IMR-90 (cell line): ENCODE results near the gene EPB41L5. TPM values are rescaled to one million over a fixed set of nuclear protein-coding genes. Genes with fewer than 3 reads are reported as not detected.

Experiments
- ATAC-seq: fragments of 200-7000 bp; cut with Tn5 transposase; 2 replicates; pipeline ENCODE4 v1.9.1; 2020; ENCODE audit warnings: low read depth, mild to moderate bottlenecking, moderate library complexity
- BruUV-seq: library from RNA; stranded (reverse); fragments of 400-500 nt; replicated peaks from 2 replicates; lab custom pipeline; 2021; lab: Mats Ljungman, UMichigan
- CTCF ChIA-PET: fragments of 300-600 bp; formaldehyde crosslinking; extraction: SDS; loops from one replicate; lab custom pipeline; 2021; ENCODE audit warnings: antibody characterized with exemption; lab: Yijun Ruan, JAX
- POLR2A ChIA-PET: fragments of 300-600 bp; sonication (Branson Sonifier 250); formaldehyde crosslinking; loops from one replicate; lab custom pipeline; 2022; ENCODE audit warnings: antibody characterized with exemption; ENCODE audit not compliant: unreplicated experiment; lab: Charles Lee
- DNase-seq: peaks from one replicate; pipeline ENCODE4 v3.0.0; 2013
- H2AFZ ChIP-seq: replicated peaks from 2 replicates; pipeline ENCODE3; 2013; ENCODE audit warnings: low read length, mild to moderate bottlenecking; ENCODE audit not compliant: poor library complexity
- H2AK5ac ChIP-seq: 2 replicates; pipeline ENCODE4 v1.6.1; 2013; ENCODE audit warnings: low read depth, low read length, inconsistent platforms
- H2AK9ac ChIP-seq: replicated peaks from 2 replicates; pipeline ENCODE3; 2013; ENCODE audit warnings: mild to moderate bottlenecking, low read depth, low read length, moderate library complexity; ENCODE audit not compliant: poor library complexity
- H2BK120ac ChIP-seq: 2 replicates; pipeline ENCODE4 v1.6.1; 2013; ENCODE audit warnings: low read depth, low read length, inconsistent platforms
- H2BK15ac ChIP-seq: 3 replicates; pipeline ENCODE4 v1.6.1; 2013; ENCODE audit warnings: low read depth, low read length, inconsistent platforms
- H2BK20ac ChIP-seq: 2 replicates; pipeline ENCODE4 v1.6.1; 2013; ENCODE audit warnings: low read depth, mild to moderate bottlenecking, inconsistent platforms, low read length, moderate library complexity
- H2BK5ac ChIP-seq: 2 replicates; pipeline ENCODE4 v1.6.1; 2013; ENCODE audit warnings: mild to moderate bottlenecking, low read depth, low read length, inconsistent platforms; ENCODE audit not compliant: poor library complexity, severe bottlenecking
- H3K14ac ChIP-seq: replicated peaks from 2 replicates; pipeline ENCODE4 v1.6.1; 2013; ENCODE audit warnings: low read depth, low read length, inconsistent platforms
- H3K18ac ChIP-seq: 2 replicates; pipeline ENCODE4 v1.6.1; 2013; ENCODE audit warnings: low read depth, low read length, control low read depth
- H3K23ac ChIP-seq: 2 replicates; pipeline ENCODE4 v1.6.1; 2013; ENCODE audit warnings: low read depth, low read length, inconsistent platforms
- H3K27ac ChIP-seq: 2 replicates; pipeline ENCODE4 v1.5.1; 2013; ENCODE audit warnings: mild to moderate bottlenecking, control low read depth, low read length; ENCODE audit not compliant: insufficient read depth
- H3K27me3 ChIP-seq: 2 replicates; pipeline ENCODE4 v1.6.1; 2013; ENCODE audit warnings: low read length; ENCODE audit not compliant: control insufficient read depth, insufficient read depth
- H3K36me3 ChIP-seq: 2 replicates; pipeline ENCODE4 v1.6.1; 2013; ENCODE audit warnings: low read length, mixed read lengths; ENCODE audit not compliant: control insufficient read depth, insufficient read depth
- H3K4ac ChIP-seq: 2 replicates; pipeline ENCODE4 v1.6.1; 2013; ENCODE audit warnings: low read depth, low read length, inconsistent platforms
- H3K4me1 ChIP-seq: 2 replicates; pipeline ENCODE4 v1.6.1; 2013; ENCODE audit warnings: low read length, mixed read lengths; ENCODE audit not compliant: control insufficient read depth, insufficient read depth
- H3K4me2 ChIP-seq: 2 replicates; pipeline ENCODE4 v1.6.1; 2013; ENCODE audit warnings: low read depth, mild to moderate bottlenecking, control low read depth, low read length, moderate library complexity
- H3K4me3 ChIP-seq: 2 replicates; pipeline ENCODE4 v1.5.1; 2013; ENCODE audit warnings: low read depth, mild to moderate bottlenecking, control low read depth, low read length, moderate library complexity; ENCODE audit not compliant: insufficient read depth
- H3K56ac ChIP-seq: 2 replicates; pipeline ENCODE4 v1.6.1; 2013; ENCODE audit warnings: low read length, inconsistent platforms; ENCODE audit not compliant: insufficient read depth; ENCODE audit errors: extremely low read depth
- H3K79me1 ChIP-seq, 2 experiments: 2 replicates each; pipeline ENCODE4 v1.6.1; 2013; ENCODE audit warnings: low read length in 2 of 2, inconsistent platforms in 1 of 2, low read depth in 1 of 2
- H3K9ac ChIP-seq: 2 replicates; pipeline ENCODE4 v1.6.1; 2013; ENCODE audit warnings: low read depth, low read length, control low read depth
- H3K9me1 ChIP-seq: 2 replicates; pipeline ENCODE4 v1.6.1; 2013; ENCODE audit warnings: low read length, inconsistent platforms; ENCODE audit not compliant: insufficient read depth
- H3K9me3 ChIP-seq: 2 replicates; pipeline ENCODE4 v1.6.1; 2013; ENCODE audit warnings: low read length; ENCODE audit not compliant: control insufficient read depth, insufficient read depth
- H4K20me1 ChIP-seq: 2 replicates; pipeline ENCODE4 v1.6.1; 2013; ENCODE audit warnings: low read length, inconsistent platforms; ENCODE audit not compliant: insufficient read depth
- H4K5ac ChIP-seq: 2 replicates; pipeline ENCODE4 v1.6.1; 2013; ENCODE audit warnings: mild to moderate bottlenecking, low read depth, low read length, control low read depth
- H4K8ac ChIP-seq, 2 experiments: 2 replicates each; pipeline ENCODE4 v1.6.1; 2013; ENCODE audit warnings: low read depth in 2 of 2, low read length in 2 of 2, control low read depth in 1 of 2, inconsistent platforms in 1 of 2
- H4K91ac ChIP-seq: 2 replicates; pipeline ENCODE4 v1.6.1; 2013; ENCODE audit warnings: low read depth, low read length, inconsistent platforms; ENCODE audit not compliant: insufficient read depth
- CHD1 ChIP-seq: IDR thresholded peaks from 2 replicates; pipeline ENCODE4 v1.6.1; 2012; ENCODE audit warnings: low read depth, low read length, improper control_type of control experiment
- CTCF ChIP-seq: conservative IDR thresholded peaks from 2 replicates; pipeline ENCODE4 v1.5.1; 2012; ENCODE audit warnings: mild to moderate bottlenecking, low read depth, low read length, improper control_type of control experiment
- WGBS, 2 experiments: methylation state at CpG; one replicate each; pipeline versions ENCODE4 v1.1.5 to v1.1.7; 2013; ENCODE audit warnings: missing lambda C conversion rate in 2 of 2; ENCODE audit not compliant: insufficient read length in 1 of 2; ENCODE audit errors: extremely low coverage in 2 of 2; 5-methylcytosine and 5-hydroxymethylcytosine counted together
- dilution Hi-C: fragments of 300-500 bp; cut with HindIII; formaldehyde crosslinking; loops from one replicate; pipeline ENCODE4 v1.14.3; 2018; ENCODE audit warnings: low sequenced_read_pairs; ENCODE audit not compliant: unreplicated experiment
- in situ Hi-C: fragments of 300-500 bp; cut with MboI; formaldehyde crosslinking; loops from 3 replicates; pipeline ENCODE4 v1.14.3; 2019; ENCODE audit warnings: low sequenced_read_pairs, inconsistent platforms, mixed read lengths
- intact Hi-C: fragments of 100-400 bp; cut with micrococcal nuclease; formaldehyde crosslinking; loops from 2 replicates; pipeline ENCODE4 v1.10.0; 2022
- polyA plus RNA-seq, 3 experiments: library from polyadenylated mRNA; depleted of rRNA; stranded (reverse); fragments of >200 nt; gene quantifications; 2 replicates each; pipeline ENCODE4 v1.2.3, GENCODE V29; 2012; ENCODE audit warnings: low replicate concordance in 1 of 3
- total RNA-seq: library from RNA; depleted of rRNA; stranded (reverse); fragments of >200 nt; gene quantifications from 2 replicates; pipeline ENCODE4 v1.2.3, GENCODE V29; 2012

The EPB41L5 gene
- total and polyA plus RNA-seq, 2 of the 4 experiments (the other 2 are of a cell fraction), result 5.1 to 10.6 TPM

DNA sequence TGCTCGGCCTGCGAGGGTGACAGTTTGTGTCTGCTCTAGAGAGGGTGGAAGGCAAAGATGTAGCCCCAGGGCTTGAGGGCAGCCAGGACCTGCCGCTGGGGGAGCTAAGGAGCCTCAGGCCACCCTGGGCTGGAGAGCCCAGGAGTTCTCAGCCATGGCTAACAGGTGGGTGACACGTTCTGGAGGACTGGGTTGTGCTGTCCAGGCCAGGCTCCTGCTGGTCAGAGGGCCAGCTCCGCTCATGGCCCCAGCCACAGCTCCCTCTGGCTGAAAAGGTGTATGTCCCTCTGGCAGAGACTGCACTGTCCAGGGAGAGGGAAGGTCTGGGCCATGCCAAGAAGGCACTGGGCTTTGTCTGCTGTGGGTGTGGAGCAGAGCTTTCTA lies 191.1 kb downstream of the EPB41L5 start:
- CTCF ChIA-PET, result no interaction called here
- no TSS peak for BruUV-seq
- no peak overlapping the region for H2BK20ac ChIP-seq

More for the DNA sequence above, 191.1 kb downstream of the EPB41L5 start:
- H3K27ac ChIP-seq, result no peak overlapping the region
- H3K9me3 ChIP-seq, result no peaks in the 10 kb centered on the region
- H2AK5ac ChIP-seq, result no peak overlapping the region
- no peak overlapping the region for H3K56ac ChIP-seq
- intact Hi-C loops (no loop called here), in situ Hi-C loops (no loop called here), dilution Hi-C loops (no loop called here)
- H4K5ac ChIP-seq, result no peak overlapping the region
- WGBS, 2 experiments, result 64% methylated on average over 2 of the region's 5 CpGs; no CpG with 5 or more reads in 1 of the 2 experiments
- no peak overlapping the region for H3K18ac ChIP-seq
- H4K91ac ChIP-seq, result no peak overlapping the region
- POLR2A ChIA-PET, result no interaction called here
- no peak overlapping the region for H2BK15ac ChIP-seq
- no peak overlapping the region for H3K9ac ChIP-seq
- no peak overlapping the region for H2BK120ac ChIP-seq
- H4K20me1 ChIP-seq, result no peaks in the 10 kb centered on the region; the same call in 1 of the 2 replicates
- H2AFZ ChIP-seq, result peak overlapping the region; percentile 23
- no peak overlapping the region for H3K4me2 ChIP-seq
- H2BK5ac ChIP-seq, result no peak overlapping the region
- TF ChIP-seq CTCF, result 0 out of 2 replicates have a peak, but pooled peaks have one; percentile 5
- no peak for TF ChIP-seq CHD1
- H3K14ac ChIP-seq, result no peak overlapping the region
- peak overlapping the region; percentile 1 for H2AK9ac ChIP-seq
- H3K4me1 ChIP-seq, result no peaks in the 10 kb centered on the region
- no peak overlapping the region for H3K23ac ChIP-seq
- H3K79me1 ChIP-seq, result no peaks in the 10 kb centered on the region
- peaks cover 2% of the 10 kb centered on the region; the same call in 1 of the 2 replicates for H3K27me3 ChIP-seq
- no peaks in the 10 kb centered on the region for H3K36me3 ChIP-seq
- H4K8ac ChIP-seq, result no peak overlapping the region
- no peak overlapping the region for H3K4ac ChIP-seq
- no peak overlapping the region for H3K4me3 ChIP-seq
- peak; percentile 46; the same call in 1 of the 2 replicates for ATAC-seq
- H3K9me1 ChIP-seq, result no peaks in the 10 kb centered on the region
- DNase-seq, result no peak
